HG02870 (cell line): ENCODE results near the gene TENM4.
A peak's percentile ranks its signal among the peaks of the same experiment; 100 is the strongest.

ENCODE experiments used
- ATAC-seq: cut with Tn5 transposase; IDR thresholded peaks from one replicate; pipeline ENCODE4 v1.9.1; 2021; ENCODE audit warnings: mild to moderate bottlenecking, moderate library complexity; ENCODE audit not compliant: unreplicated experiment

The TENM4 gene

GRCh38 chr11:79150320-79150719 lies 290.5 kb downstream of the TENM4 start:
- ATAC-seq: no peak

GRCh38 chr11:79147731-79148130 lies 293.1 kb downstream of the TENM4 start:
- ATAC-seq: no peak

- ATAC-seq: no peak
Measured at GRCh38 chr11:79147011-79147410, 293.8 kb downstream of the TENM4 start.

- no peak for ATAC-seq
Measured at GRCh38 chr11:79139900-79140299, 300.9 kb downstream of the TENM4 start.

DNA sequence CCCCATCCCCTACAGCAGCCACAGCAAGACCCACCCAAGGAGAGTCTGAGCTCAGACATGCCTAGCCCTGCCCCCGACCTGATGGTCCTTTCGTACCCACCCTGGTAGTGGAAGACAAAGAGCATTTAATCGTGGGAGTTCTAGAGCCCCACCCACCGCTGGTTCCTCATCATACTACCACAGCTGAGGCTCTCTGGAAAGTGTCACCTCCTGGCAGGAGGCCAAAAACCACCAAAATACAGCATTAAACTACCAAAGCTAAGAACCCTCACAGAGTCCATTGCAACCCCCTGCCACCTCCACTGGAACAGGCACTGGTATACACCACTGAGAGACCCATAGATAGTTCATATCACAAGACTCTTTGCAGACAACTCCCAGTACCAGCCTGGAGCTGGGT lies 311.1 kb downstream of the TENM4 start:
- ATAC-seq: no peak

- no peak for ATAC-seq
Measured at GRCh38 chr11:79128291-79128690, 312.5 kb downstream of the TENM4 start.

- no peak for ATAC-seq
Measured at GRCh38 chr11:79122759-79123158, 318.1 kb downstream of the TENM4 start.

DNA sequence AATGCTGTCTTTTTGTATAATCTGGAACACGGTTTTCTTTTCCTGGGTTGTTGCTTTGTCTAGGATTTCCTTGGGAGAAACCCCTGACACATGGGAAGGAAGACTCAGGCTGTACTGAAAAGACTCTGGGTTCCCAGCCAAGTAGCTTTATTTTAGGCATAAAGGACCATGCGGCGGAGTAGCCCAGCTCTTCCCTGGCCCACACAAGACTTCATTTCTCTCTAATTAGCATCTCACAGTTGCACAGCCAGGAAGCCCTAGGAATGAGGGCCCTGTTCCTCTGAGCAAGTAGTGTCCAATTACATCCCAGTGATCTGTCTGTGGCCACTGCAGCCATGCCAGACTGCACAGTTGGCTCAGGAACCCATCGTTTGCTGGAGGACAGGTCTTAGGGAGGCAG lies 319.5 kb downstream of the TENM4 start:
- ATAC-seq: no peak

DNA sequence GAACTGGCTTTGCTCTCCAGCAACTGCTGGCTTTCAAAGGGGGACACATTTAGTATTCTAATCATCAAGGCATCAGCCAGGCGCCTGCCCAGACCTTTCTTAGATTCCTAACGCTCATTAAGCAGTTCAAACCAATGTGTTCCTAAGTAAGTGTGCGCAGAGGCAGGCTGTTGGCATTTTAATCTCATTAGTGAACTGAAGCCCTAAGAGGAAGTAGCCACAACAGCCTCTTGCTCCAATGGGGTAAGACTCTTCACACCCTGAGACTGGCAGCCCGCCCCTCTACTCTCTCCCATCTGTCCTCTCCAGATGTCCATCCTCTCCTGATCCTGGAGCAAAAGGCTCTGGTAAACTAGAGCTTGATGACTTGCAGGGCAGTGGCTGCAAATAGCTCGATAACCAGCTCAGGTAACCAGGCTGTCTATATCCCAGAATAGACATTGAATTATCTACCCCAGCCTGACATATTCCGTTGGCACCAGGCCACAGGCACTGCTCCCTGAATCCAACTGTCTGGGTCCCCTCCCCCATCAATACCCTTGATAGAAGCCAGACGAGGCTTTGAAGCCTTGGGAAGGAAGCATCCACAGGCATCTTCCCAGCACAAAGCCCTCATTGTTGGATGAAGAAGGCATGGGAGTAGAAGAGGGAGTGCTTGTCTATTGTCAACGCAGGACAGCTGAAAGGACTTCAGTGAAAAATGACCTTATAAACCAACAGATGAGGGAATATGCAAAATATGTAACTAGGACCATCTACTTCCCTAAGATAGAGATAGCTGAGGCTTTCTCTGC lies 321.1 kb downstream of the TENM4 start:
- no peak for ATAC-seq

DNA sequence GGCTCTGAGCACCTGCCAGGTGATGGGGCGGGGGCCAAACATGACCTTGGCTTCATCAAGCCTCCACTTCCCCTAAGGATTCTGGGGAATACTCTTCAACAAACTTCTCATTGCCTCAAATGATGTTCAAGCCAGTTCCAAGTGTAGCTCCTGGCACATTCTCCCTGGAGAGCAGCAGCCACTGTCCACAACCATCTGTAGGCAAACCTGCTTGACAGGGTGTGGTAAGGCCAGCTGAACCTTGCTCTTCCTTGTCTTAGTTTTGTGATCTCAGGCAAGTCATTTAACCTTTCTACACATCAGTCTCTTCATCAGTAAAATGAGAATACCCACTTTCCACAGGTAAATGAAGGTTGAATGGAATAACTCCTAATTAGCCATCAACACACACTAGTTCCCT lies 323.3 kb downstream of the TENM4 start:
- no peak for ATAC-seq

GRCh38 chr11:79116600-79116999 lies 324.2 kb downstream of the TENM4 start:
- no peak for ATAC-seq

DNA sequence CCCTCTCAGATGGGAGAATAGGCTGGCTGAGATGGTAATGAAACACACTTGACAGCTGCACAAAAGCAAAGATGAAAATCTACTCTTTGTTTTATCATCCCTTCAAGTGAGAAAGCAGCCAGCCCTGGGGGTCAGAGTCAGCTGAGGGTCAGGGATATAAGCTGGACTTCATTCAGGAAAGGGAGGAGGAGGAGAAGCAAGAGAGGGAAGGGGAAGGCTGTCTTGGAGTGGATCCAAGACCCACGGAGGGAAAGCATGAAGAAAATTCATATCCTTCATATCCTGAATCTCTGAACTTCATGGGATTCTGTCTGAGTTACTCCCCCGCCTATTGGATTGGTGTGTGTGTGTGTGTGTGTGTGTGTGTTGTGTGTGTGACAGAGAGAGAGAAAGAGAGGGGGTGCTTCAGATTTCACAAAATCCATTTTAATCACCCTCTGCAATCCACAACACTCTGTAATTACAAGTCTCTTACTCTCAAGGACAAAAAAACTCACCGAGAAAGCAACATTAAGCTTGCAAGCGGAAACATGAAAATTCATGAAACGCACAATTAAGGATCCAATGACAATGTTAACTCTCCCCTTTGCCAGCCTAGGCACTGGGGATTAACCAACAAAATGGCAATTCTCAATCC lies 327.7 kb downstream of the TENM4 start:
- ATAC-seq: no peak

GRCh38 chr11:79110796-79111195 lies 330.0 kb downstream of the TENM4 start:
- no peak for ATAC-seq

GRCh38 chr11:79110321-79110720 lies 330.5 kb downstream of the TENM4 start:
- no peak for ATAC-seq

DNA sequence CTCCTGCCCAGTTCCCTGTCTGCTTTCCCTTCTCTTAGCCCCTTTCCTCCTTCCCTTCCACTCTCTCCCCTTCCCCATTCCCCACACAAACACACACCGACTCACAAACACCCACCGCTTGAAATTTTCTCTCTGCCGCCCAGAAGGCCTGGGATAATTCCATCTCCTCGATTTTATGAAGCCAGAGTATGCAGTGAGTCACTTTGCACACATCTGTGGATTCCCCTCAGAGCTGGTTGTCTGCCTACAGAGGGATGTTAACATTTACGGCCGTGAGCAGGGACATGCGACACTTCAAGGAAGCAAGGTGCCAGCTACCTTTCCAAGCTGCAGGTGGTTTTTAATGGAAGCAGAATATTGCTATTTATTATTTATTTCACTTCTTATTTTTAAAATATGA lies 332.0 kb downstream of the TENM4 start:
- no peak for ATAC-seq

DNA sequence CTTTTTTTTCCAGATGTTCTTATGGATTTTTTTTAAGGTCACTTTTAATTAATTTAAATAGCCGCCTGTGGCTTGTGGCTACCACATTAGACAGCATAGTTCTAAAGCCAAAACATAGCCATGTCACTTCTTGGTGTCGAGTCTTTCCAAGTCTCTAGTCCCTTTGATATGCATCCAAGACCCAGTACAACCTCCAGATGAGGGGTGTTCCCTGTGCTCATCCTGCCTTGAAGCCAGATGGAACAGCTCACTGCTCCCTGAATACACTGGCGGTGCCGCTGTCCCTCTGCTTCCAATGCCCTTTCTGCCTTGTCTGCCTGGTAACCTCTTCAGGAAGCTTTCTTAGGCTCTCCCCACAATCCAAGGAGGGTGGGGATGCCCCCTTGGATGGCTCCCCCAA lies 338.0 kb downstream of the TENM4 start:
- ATAC-seq: no peak

- ATAC-seq: no peak
Measured at GRCh38 chr11:79101656-79102055, 339.2 kb downstream of the TENM4 start.

GRCh38 chr11:79100093-79100910 lies 340.5 kb downstream of the TENM4 start:
- ATAC-seq: peak; percentile 81

- ATAC-seq: no peak
Measured at GRCh38 chr11:79098146-79098545, 342.7 kb downstream of the TENM4 start.

- ATAC-seq: no peak
Measured at GRCh38 chr11:79097246-79097875, 343.5 kb downstream of the TENM4 start.

DNA sequence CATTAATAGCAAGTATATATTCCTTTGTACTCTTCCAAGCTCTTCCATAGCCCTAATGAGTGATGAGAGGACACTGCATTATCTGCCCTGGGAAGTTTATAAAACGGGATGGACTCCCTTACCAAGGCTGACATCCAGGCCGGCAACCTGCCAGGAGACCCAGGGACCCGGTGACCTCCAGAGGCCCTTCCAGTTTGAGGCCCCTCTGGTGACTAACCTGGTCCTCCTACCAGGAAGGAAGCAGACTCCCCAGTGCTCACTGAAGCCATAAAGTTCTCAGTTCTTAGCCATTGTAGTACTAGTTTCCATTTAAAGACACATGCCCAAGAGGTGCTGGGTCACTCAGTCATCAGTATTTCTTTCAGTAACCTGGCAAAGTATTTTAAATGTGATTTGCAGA lies 345.4 kb downstream of the TENM4 start:
- ATAC-seq: no peak
